ENCODE data around the gene SMIM24.
"Not testable (repeated sequence)": the region's sequence is repeated elsewhere in the genome, so short reads cannot be mapped to it uniquely, and the experiment has no call there.

SMIM24 gene

GRCh38 chr19:3458229-3459088, 21.9 kb downstream of the SMIM24 start:
- in situ Hi-C loops (cut with HindIII; ENCODE audit: low sequenced_read_pairs), result no loop called here

- in situ Hi-C loops (cut with HindIII; ENCODE audit: low sequenced_read_pairs), result no loop called here
Measured at GRCh38 chr19:3457528-3458228, 22.6 kb downstream of the SMIM24 start.

- in situ Hi-C loops (cut with HindIII; ENCODE audit: low sequenced_read_pairs), result no loop called here
Measured at GRCh38 chr19:3456925-3457527, 23.3 kb downstream of the SMIM24 start.

- in situ Hi-C loops (cut with HindIII; ENCODE audit: low sequenced_read_pairs), result no loop called here
Measured at GRCh38 chr19:3455960-3456601, 24.2 kb downstream of the SMIM24 start.

GRCh38 chr19:3455393-3455955, 24.9 kb downstream of the SMIM24 start:
- in situ Hi-C loops (cut with HindIII; ENCODE audit: low sequenced_read_pairs), result no loop called here

GRCh38 chr19:3454656-3455392, 25.5 kb downstream of the SMIM24 start:
- in situ Hi-C loops (cut with HindIII; ENCODE audit: low sequenced_read_pairs), result no loop called here

- in situ Hi-C loops (cut with HindIII; ENCODE audit: low sequenced_read_pairs), result no loop called here
Measured at GRCh38 chr19:3453840-3454239, 26.5 kb downstream of the SMIM24 start.

- in situ Hi-C loops (cut with HindIII; ENCODE audit: low sequenced_read_pairs), result not testable (repeated sequence)
Measured at GRCh38 chr19:3452942-3453214, 27.4 kb downstream of the SMIM24 start.

GRCh38 chr19:3452171-3452941, 28.0 kb downstream of the SMIM24 start:
- in situ Hi-C loops (cut with HindIII; ENCODE audit: low sequenced_read_pairs), result no loop called here

GRCh38 chr19:3451451-3451866, 28.9 kb downstream of the SMIM24 start:
- in situ Hi-C loops (cut with HindIII; ENCODE audit: low sequenced_read_pairs), result no loop called here

GRCh38 chr19:3450796-3451411, 29.4 kb downstream of the SMIM24 start:
- in situ Hi-C loops (cut with HindIII; ENCODE audit: low sequenced_read_pairs), result no loop called here

- in situ Hi-C loops (cut with HindIII; ENCODE audit: low sequenced_read_pairs), result no loop called here
Measured at GRCh38 chr19:3448616-3449334, 31.6 kb downstream of the SMIM24 start.

- in situ Hi-C loops (cut with HindIII; ENCODE audit: low sequenced_read_pairs), result not testable (repeated sequence)
Measured at GRCh38 chr19:3446657-3447056, 33.7 kb downstream of the SMIM24 start.

GRCh38 chr19:3444695-3445234, 35.6 kb downstream of the SMIM24 start:
- in situ Hi-C loops (cut with HindIII; ENCODE audit: low sequenced_read_pairs), result no loop called here

- in situ Hi-C loops (cut with HindIII; ENCODE audit: low sequenced_read_pairs), result no loop called here
Measured at GRCh38 chr19:3443840-3444694, 36.3 kb downstream of the SMIM24 start.

GRCh38 chr19:3442487-3443071, 37.7 kb downstream of the SMIM24 start:
- in situ Hi-C loops (cut with HindIII; ENCODE audit: low sequenced_read_pairs), result no loop called here

- in situ Hi-C loops (cut with HindIII; ENCODE audit: low sequenced_read_pairs), result no loop called here
Measured at GRCh38 chr19:3441986-3442329, 38.4 kb downstream of the SMIM24 start.

Data from endothelial cell of hepatic sinusoid (primary cell).